ENCODE data around the gene ATP6V0A1.
"Not testable (repeated sequence)": the region's sequence is repeated elsewhere in the genome, so short reads cannot be mapped to it uniquely, and the experiment has no call there.

Gene ATP6V0A1

DNA sequence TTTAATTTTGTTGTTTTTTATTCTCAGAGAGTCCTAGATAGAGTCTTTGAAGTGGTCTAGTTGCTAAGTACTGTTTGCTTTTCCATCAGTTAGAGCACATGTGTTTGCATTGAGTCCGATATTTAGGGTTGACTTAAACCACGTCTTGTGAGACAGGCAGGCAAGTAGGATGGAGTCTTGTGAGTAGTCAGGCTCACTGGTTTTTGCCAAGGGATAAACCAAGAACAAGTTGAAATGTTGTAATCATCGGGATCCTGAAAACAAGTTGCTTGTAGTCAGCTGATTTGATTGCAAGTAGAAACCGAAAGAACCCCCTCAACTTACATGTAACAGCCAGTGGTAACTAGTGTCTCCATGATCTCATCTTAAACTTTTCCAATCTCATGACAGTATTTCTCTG, 17.2 kb downstream of the ATP6V0A1 start:
- no peak for DNase-seq (ENCODE audit: low read depth in 1 of 2, low spot score in 1 of 2)

DNA sequence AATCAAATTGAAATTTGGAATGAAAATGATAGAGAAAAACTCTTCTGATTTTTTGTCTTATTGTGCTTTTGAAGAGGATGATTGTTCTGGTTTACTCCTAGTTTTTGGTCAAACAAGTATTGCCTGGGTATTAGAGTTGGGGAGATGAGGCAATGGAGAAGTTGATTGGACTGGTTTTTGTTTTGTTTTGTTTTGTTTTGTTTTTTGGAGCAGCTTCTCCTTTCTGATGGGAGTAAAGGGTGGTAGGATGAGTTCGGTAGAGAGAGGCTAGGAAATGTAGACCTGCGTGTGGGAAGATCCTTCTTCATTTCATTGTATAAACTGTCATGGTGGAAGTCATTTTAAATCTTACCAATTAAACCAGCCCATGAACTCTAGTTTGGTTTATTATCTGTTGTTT, 17.7 kb downstream of the ATP6V0A1 start:
- no peak for DNase-seq (ENCODE audit: low read depth in 1 of 2, low spot score in 1 of 2)

DNA sequence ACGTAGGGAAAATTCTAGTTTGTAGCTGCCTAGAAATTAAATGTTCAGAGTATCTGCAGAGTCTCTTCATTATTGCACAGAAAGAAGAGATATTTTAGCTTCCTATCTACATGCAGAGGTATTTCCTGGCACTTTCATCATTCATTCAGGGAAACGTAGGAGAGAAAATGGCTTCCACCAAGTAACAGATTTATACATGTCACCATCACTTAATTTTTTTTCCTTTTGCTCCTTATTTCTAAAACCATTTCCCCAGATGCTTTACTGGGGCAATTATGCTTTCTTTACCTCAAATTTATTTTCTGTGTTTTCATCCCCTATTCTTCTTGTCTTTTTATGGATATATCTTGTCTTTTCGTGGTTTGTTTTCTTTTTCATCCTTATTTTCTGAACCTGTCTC, 18.5 kb downstream of the ATP6V0A1 start:
- no peak for DNase-seq (ENCODE audit: low read depth in 1 of 2, low spot score in 1 of 2)

DNA sequence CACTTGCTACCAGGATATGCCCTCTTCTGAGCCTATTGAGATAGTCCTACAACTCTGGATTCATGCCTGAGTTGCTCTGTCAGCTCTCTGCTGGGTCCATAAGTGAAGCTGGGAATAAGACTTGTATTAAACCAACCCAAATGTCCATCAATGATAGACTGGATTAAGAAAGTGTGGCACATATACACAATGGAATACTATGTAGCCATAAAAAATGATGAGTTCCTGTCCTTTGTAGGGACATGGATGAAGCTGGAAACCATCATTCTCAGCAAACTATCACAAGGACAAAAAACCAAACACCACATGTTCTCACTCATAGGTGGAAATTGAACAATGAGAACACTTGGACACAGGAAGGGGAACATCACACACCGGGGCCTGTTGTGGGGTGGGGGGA, 19.1 kb downstream of the ATP6V0A1 start:
- not testable (repeated sequence) for DNase-seq (ENCODE audit: low read depth in 1 of 2, low spot score in 1 of 2)

DNA sequence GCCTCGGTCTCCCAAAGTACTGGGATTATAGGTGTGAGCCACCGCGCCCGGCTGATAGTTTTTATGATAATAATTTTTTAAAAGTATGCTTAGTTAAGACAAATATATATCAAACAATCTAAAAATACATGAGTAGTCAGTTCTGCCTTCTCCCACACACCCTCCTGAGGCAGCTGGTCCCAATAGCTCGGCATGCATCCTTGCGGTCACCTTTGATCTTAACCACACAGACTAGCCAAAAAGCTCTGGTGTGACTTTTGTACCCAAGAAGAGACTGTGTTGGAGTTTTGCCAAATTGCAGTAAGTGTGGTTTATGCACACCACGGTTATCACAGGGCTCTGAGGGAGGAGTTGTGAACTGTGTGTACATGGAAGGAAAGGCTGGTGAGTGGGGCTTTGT, 25.6 kb downstream of the ATP6V0A1 start:
- DNase-seq (ENCODE audit: low read depth in 1 of 2, low spot score in 1 of 2), result peak; percentile 17 to 75

DNA sequence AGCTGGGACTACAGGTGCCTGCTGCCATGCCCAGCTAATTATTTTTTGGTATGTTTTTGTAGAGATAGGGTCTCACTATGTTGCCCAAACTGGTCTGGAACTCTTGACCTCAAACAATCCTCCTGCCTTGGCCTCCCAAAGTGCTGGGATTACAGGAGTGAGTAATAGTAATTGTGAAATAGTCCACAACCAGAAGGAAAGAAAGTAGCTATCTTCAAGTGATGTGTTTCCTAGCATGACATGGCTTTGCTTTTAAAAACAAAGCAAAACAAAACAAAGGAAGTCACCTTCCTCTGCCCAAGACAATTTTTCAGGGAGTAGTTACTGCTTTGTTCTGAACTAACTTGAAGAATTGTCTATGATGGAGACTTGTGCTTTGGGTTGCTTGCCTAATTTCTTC, 27.0 kb downstream of the ATP6V0A1 start:
- no peak for DNase-seq (ENCODE audit: low read depth in 1 of 2, low spot score in 1 of 2)

DNA sequence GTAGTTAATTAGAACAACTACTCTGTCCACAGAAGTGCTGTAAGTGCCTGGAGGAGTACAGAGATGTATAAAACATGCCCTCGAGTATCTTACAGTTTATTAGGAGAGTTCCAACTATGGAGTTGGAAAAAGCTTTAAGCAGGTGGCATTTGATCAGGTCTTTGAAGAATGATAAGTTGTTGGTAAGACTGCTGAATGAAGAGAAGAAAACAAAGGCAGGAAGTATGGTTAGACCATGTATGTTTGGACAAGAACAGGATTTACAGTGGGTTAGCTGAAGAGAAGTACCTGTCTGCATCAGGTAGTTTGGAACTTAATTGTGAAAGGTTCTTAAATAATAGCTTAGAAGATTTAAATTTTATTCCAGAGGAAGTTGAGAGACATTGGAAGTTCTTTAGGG, 29.4 kb downstream of the ATP6V0A1 start:
- no peak for DNase-seq (ENCODE audit: low read depth in 1 of 2, low spot score in 1 of 2)

DNA sequence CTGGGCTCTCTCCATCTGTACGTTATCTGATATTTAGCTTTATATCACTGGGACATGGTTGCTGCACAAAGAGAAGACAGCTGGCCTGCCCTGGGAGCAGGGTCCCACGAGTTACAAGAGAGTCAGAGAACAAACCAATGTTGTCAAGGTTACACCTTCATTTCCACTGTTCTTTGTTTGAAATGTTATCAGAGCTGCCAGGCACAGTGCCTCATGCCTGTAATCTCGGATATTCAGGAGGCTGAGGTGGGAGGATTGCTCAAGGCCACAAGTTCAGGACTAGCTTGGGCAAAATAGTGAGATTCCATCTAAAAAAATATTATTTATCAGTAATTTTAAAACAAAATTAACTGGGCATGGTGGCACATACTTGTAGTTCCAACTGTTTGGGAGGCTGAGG, 34.6 kb downstream of the ATP6V0A1 start:
- DNase-seq (ENCODE audit: low read depth in 1 of 2, low spot score in 1 of 2), result no peak

DNA sequence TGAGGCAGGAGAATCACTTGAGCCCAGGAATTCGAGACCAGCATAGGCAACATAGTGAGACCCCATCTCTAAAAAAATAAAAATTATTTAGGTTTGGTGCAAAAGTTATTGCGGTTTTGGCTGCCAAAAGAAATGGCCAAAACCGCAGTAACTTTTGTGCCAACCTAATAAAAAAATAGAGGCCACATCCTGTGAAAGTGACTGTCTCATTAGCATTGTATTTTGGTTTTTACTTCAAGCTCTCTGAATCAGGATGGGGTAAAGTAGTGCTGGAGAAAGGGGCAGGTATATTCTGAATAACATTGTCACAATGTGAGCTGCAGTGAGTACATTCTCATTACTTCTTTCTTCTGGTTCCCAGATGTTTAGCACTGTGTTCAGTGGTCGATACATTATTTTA, 36.0 kb downstream of the ATP6V0A1 start:
- no peak for DNase-seq (ENCODE audit: low read depth in 1 of 2, low spot score in 1 of 2)

DNA sequence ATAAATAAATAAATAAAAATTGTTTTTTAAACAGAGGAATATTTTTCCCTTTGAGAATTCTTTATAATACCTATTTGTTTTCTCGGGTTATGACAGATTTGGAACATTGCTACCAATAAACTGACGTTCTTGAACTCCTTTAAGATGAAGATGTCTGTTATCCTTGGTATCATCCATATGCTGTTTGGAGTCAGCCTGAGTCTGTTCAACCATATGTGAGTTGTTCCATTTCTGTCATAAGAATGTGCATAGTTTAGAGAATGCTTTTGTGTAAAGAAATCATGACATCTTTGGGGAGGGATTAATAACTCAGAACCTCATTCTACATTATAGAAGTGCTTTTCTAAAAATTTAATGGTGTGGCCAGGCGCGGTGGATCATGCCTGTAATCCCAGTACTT, 40.1 kb downstream of the ATP6V0A1 start:
- no peak for DNase-seq (ENCODE audit: low read depth in 1 of 2, low spot score in 1 of 2)

DNA sequence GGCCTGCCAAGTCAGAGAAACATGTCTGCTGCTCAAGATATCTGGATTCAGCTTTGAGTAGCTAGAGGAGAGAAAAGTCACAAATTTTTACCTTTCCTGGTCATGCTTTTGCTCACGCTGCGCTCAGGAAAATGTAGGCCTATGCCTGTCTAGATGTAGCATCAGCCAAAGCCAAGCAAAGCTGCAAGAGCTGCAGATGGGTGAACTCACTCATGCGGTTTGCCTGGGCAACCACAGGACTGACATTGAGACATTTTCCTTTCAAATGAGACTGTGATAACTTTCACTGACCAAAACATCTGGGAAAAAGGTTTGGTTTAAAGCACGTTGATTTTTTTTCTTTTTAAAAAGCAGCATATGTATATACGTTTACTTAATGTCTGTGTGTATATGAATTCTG, 43.4 kb downstream of the ATP6V0A1 start:
- no peak for DNase-seq (ENCODE audit: low read depth in 1 of 2, low spot score in 1 of 2)

DNA sequence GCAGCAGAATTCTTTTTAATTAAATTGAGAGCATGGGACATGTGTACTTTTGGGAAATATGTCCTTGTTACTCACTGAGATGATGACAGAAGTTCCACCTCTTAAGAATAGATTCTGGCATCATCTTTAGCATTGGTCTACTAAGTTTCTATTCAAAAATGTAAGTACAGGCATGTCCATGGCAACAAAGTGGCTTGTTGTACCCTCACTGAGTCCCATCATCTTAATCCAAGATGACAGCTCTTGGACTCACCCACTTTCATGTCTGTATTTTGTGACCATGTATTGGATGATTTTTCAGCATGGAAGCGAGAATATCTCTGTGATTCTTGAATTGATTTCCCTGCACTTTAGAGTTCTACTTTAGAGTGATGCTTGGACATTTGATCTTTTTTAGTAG, 44.2 kb downstream of the ATP6V0A1 start:
- DNase-seq (ENCODE audit: low read depth in 1 of 2, low spot score in 1 of 2), result no peak

DNA sequence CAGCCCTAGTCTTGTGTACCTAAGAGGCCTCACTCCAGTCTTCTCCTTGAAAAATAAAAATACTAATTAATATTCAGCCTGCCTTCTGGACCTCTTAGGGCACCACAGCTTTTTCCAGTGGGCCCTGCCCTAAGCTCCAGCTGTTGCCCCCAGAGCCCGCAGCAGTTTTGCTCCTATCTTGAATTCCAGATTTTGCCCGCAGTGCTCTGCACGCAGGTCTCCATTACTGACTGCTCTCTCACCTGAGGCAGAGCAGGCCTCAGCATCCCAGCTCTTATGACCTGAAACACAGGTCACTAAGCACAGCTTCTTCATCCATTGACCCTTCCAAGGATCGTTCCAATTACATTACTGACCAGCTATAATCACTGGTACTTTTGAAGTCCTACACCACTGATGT, 49.0 kb downstream of the ATP6V0A1 start:
- no peak for DNase-seq (ENCODE audit: low read depth in 1 of 2, low spot score in 1 of 2)

DNA sequence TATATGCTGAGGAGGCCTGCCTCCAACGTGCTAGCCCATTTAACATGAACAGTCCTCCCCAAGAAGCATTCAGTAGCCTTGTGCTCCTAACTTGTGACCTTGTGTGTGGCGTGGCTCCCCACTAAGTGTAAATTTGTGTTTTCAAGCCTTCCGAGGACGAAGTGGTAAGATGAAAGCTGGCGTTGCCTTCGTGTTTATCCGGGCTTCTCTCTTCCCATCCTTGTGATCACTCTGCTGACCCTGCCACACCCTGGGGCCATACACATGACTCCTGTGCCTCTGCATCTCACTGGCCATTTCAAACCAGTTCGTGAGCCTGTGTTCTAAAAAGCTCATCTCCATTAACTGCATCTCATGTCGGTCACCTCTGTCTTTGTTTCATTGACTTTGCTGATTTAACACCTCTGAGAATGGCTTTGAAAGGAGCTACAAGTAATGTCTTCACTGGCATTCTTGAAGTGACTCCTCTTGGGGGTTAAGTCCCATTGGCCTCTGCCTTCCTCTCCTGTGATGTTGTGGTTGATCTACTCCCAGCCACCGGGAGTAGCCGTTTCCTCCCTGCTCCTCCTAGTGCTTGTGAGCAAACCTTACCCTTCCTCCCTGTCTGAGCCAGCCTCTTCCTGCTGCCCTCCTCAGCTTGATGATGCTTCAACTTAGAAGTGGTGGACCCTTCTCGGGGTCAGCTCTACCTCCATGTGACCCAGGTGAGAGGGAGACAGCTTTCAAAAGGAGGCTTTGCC, 49.9 kb downstream of the ATP6V0A1 start:
- no peak for DNase-seq (ENCODE audit: low read depth in 1 of 2, low spot score in 1 of 2)

DNA sequence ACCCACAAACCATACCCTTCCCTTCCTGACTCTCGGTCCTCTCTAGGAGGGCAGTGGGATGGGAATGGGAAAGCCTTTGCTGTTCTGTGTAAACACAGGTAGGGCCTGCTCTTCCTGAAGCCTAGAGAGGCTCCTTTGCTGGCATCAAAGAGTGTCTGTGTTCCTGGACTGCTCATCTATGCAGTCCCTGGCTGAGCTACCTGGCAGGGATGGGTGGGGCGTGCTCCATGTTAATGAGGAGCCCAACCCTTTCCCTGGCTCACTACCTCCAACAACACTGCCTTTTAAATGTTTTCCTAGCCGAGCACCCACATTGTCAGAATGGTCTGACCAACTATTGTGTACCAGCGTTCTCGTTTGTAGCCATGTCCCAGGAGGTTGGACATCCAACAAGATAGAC, 50.7 kb downstream of the ATP6V0A1 start:
- no peak for DNase-seq (ENCODE audit: low read depth in 1 of 2, low spot score in 1 of 2)

DNA sequence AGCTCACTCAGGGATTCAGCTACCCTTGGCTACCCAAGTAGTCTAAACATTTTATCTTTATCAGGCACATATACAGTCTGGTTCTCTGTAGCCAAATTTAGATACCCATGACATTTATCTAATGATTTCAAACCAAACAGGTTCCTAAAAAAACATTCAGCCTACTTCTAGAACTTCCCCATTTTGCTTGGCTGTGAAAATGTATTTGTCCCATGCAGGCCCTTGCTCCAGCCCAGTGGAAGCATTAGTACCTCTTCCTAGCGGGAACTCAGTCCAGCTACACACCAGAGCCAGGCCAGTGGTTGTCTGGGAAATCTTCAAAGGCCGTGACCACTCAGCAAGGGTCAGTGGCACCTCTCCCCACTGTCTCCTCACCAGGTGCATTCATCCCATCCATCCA, 51.2 kb downstream of the ATP6V0A1 start:
- DNase-seq (ENCODE audit: low read depth in 1 of 2, low spot score in 1 of 2), result no peak

DNA sequence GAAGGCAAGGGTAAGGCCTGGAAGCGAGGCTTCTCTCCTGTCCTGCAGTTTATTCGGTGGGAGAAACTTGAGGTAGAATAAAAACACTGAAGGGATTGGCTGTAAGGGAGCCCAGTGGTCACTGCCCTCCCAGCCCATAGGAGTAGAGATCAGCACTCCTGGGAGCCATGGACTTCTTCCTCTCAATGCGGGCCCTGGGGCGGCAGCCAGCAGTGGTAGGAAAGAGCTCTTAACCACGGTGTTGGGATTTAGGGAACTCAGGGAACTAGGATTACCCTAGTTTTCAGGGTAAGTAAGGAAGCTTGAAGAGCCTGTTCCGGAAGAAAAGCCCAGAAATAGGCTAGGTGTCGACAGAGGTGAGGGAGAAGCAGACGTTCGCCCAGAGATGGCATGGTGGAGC, 53.6 kb downstream of the ATP6V0A1 start:
- DNase-seq (ENCODE audit: low read depth in 1 of 2, low spot score in 1 of 2), result no peak

DNA sequence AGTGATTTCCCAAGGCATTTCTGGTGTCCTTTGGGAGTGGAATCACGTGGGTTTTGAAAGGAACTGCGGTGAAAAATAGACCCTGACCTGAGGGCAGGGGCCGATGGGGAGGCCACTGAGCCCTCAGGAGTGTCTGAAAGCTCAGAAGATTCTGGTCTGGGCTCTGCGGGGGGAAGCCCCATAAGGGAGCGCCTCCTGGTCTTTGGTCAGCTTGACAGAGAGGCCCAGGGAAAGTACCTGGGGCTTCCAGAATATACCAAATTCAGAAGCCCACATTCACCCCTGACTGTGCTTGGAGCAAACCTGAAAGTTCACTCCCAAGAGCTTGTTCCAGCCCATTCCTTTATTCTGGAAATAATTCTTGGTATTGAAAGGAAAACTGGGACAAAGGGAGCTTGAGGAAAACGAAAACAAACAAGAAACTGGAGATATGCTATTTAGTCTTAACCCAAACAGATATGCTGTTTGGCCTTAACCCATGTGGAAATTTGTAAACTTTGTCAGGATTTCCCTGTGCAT, 54.1 kb downstream of the ATP6V0A1 start:
- DNase-seq (ENCODE audit: low read depth in 1 of 2, low spot score in 1 of 2), result no peak

DNA sequence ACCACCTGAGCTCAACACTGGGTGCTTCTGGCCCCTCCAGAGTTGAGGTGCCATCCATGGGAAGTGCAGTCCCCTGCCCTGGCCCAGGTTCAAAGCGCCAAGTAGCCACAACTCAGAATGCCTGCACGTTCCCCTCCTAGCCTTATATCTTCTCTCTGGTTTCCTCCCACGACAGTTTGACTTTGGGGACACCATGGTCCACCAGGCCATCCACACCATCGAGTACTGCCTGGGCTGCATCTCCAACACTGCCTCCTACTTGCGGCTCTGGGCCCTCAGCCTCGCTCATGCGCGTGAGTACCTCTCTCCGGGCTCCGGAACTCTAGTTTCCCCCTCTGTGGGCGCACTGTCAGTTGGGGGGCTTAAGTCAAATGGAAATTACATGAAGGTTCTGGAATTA, 55.0 kb downstream of the ATP6V0A1 start:
- DNase-seq (ENCODE audit: low read depth in 1 of 2, low spot score in 1 of 2), result no peak

DNA sequence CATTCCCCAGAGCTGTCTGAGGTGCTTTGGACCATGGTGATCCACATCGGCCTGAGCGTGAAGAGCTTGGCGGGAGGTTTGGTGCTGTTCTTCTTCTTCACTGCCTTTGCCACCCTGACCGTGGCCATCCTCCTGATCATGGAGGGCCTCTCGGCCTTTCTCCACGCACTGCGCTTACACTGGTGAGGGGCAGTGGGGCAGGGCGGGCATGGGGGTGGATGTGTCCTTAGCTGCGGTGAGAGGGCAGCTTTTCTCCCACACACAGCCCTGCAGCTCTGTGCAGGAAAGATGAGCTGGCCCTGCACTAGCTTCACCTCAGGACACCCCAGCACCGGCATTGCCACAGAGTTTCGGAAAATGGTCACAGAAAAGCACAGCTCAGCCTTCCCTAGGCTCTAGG, 55.6 kb downstream of the ATP6V0A1 start:
- DNase-seq (ENCODE audit: low read depth in 1 of 2, low spot score in 1 of 2), result no peak

DNA sequence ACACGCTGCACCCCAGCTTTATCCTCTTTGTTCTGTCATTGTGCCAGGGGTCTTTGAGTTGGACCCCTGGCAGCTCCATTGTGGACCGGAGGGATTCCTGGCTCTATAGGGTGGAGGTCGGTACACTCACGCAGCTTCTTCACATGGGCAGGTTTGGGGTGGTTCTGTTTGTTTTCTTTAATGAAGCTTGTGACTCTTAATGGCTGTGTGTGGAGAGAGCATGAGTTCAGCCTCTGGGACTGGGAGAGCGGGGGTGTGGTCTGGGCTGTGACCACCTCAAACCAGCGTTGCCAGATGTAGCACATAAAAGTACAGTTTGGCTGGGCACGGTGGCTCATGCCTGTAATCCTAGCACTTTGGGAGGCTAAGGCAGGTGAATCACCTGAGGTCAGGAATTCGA, 56.2 kb downstream of the ATP6V0A1 start:
- DNase-seq (ENCODE audit: low read depth in 1 of 2, low spot score in 1 of 2), result no peak

DNA sequence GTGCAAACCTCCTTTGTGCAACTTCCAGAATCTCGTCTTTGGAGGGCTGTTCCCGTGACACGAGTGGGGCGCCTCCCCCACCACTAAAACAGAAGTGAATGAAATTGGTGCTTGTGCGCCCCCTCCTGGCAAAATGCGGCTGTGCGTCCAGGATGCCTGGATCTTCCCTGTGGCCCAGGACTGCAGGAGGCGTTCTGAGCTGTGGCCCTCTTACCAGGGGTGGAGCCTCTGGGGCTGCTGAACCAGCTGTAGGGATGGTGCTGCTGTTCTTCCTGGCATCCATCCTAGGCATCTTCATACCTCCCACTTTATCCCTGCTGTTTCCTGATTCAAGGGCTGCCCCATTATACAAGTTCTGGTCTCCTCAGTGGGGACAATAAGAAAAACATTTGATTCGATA, 58.8 kb downstream of the ATP6V0A1 start:
- peak; percentile 72 to 76 for DNase-seq (ENCODE audit: low read depth in 1 of 2, low spot score in 1 of 2)

DNA sequence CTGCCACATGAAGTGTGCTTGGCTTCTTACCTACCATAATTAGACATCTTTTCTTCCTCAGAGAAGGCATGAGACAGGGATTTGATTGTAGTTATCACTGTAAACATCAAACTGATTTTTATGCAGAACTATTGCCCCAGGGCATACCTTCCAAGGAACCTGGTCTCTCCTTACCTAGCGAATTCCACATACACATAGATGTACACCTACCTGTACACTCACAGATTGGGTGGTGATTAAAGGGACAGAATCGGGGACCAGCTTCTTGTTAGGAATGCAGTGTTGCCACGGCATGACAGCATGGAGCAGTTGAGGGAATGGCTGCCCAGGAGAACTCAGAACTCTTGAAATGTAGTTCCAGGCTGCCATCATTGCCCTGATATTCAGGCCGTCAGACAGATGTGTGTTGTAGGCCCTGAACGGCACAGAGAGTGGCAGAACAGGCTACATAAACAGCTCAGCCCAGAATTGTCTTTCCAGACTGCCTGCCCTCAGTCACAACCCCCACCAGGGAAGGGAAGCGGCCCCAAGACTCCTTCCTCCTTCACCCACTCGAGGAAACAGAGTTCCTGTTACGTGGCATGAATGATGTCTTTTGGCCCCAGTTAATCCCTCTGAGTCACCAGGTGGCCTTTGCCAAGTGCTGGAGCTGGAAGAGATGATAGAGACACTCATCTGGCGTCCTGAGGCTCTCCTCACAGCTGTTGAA, 59.5 kb downstream of the ATP6V0A1 start:
- no peak for DNase-seq (ENCODE audit: low read depth in 1 of 2, low spot score in 1 of 2)

Measured in activated CD4-positive, alpha-beta T cell treated with anti-CD3 and anti-CD28 coated beads, Interleukin-2, amount 50 U/mL, for 24 hours (primary cell).